ENCODE measurements around the gene DMBT1.
"Not testable (repeated sequence)": the region's sequence is repeated elsewhere in the genome, so short reads cannot be mapped to it uniquely, and the experiment has no call there.

The DMBT1 gene

GRCh38 chr10:122577311-122577885 lies 16.8 kb downstream of the DMBT1 start:
- CTCF ChIA-PET = interaction anchor here (1.2 to 4.1 kb wide), 2 partner anchors 8 to 11 kb away, joined by 3 to 24 read pairs; no protein-coding TSS in a partner anchor
- no peak for DNase-seq (ENCODE audit: extremely low spot score)
- POLR2A ChIA-PET = no interaction called here
- TF ChIP-seq CTCF (IDR thresholded peaks at IDR 0.05; ENCODE audit: control extremely low read depth, extremely low read depth, low read depth, missing control alignments) = no peak

- POLR2A ChIA-PET; DNase-seq (ENCODE audit: extremely low spot score): not testable (repeated sequence)
- CTCF ChIA-PET = interaction anchor here (1.0 to 1.4 kb wide), 2 partner anchors 20 to 63 kb away, joined by 3 to 5 read pairs; no protein-coding TSS in a partner anchor
These were observed 25.5 kb downstream of the DMBT1 start for GRCh38 chr10:122586070-122586469.

- no peak for DNase-seq (ENCODE audit: extremely low spot score)
- CTCF ChIA-PET = no interaction called here
- POLR2A ChIA-PET = no interaction called here
- no peak for TF ChIP-seq CTCF (IDR thresholded peaks at IDR 0.05; ENCODE audit: control extremely low read depth, extremely low read depth, low read depth, missing control alignments)
These were observed 26.7 kb downstream of the DMBT1 start for GRCh38 chr10:122587098-122587760.

- DNase-seq (ENCODE audit: extremely low spot score) = no peak
- CTCF ChIA-PET = no interaction called here
- TF ChIP-seq CTCF (IDR thresholded peaks at IDR 0.05; ENCODE audit: control extremely low read depth, extremely low read depth, low read depth, missing control alignments) = no peak
- POLR2A ChIA-PET = no interaction called here
These were observed 27.8 kb downstream of the DMBT1 start for GRCh38 chr10:122588381-122588780.

GRCh38 chr10:122590153-122590552 lies 29.6 kb downstream of the DMBT1 start:
- CTCF ChIA-PET = no interaction called here
- DNase-seq (ENCODE audit: extremely low spot score) = no peak
- POLR2A ChIA-PET = no interaction called here
- TF ChIP-seq CTCF (IDR thresholded peaks at IDR 0.05; ENCODE audit: control extremely low read depth, extremely low read depth, low read depth, missing control alignments) = no peak

- CTCF ChIA-PET = interaction anchor here (1.2 kb wide), 1 partner anchor 58 kb away, joined by 3 read pairs; no protein-coding TSS in a partner anchor
These were observed 31.2 kb downstream of the DMBT1 start for GRCh38 chr10:122591736-122592135.

More at GRCh38 chr10:122591736-122592135, 31.2 kb downstream of the DMBT1 start:
- no peak for TF ChIP-seq CTCF (IDR thresholded peaks at IDR 0.05; ENCODE audit: control extremely low read depth, extremely low read depth, low read depth, missing control alignments)
- DNase-seq (ENCODE audit: extremely low spot score) = no peak
- POLR2A ChIA-PET = no interaction called here

Data from GM10248 (cell line).